Measurements from ENCODE around the gene PRICKLE4. TPM values are rescaled to one million over a fixed set of nuclear protein-coding genes. Genes with fewer than 3 reads are reported as not detected.

PRICKLE4 gene, protein sequence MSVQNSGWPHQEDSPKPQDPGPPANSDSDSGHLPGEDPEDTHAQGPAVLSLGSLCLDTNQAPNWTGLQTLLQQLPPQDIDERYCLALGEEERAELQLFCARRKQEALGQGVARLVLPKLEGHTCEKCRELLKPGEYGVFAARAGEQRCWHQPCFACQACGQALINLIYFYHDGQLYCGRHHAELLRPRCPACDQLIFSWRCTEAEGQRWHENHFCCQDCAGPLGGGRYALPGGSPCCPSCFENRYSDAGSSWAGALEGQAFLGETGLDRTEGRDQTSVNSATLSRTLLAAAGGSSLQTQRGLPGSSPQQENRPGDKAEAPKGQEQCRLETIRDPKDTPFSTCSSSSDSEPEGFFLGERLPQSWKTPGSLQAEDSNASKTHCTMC
- 1 to 10 TPM; 2.2 to 5.1 (median 4.3) TPM for total RNA-seq

DNA sequence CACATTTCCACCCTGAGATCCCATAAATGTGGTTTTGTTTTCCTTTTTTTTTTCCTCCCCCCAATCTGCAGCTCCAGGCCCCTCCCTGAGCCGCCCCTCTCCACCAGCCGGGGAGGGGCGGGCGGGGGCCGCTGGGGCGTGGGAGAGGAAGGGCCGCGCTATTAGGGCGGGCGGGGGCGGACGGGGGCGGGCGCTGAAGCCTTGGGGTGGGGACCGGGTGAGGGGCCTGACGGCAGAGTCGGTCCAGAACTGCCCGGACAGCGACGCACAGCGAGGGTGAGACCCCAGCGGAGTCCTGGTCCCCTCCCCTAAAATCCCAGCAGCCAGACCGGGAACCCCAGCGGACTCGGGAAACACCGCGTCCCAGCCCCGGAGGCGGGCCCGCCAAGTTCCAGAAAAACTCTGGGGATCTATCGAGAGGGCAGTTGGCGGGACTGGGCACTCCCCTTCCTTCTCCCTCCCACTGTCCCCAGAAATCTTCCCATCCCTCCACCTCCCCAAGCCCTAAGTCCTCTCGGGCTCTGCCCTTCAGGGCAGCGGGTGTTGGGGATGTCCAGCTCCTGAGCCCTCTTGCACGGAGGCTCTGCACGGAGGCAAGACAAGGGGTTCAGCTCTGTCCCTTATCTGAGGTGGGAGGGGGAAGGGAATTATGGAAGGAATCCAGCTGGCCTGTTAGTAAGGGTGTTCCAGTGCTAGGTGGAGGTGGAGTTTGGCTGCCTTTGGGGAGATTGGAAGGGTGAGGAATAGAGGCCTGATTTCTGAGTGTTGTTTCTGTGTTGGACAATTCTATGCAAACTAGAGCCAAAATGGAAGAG is at the start of gene PRICKLE4:
PRICKLE4 (plus strand) TSS at position 232 of the 815 bp plus-strand sequence. CDS start 2,692 bp downstream, outside the sequence.
- TF ChIP-seq, protein P1, sequence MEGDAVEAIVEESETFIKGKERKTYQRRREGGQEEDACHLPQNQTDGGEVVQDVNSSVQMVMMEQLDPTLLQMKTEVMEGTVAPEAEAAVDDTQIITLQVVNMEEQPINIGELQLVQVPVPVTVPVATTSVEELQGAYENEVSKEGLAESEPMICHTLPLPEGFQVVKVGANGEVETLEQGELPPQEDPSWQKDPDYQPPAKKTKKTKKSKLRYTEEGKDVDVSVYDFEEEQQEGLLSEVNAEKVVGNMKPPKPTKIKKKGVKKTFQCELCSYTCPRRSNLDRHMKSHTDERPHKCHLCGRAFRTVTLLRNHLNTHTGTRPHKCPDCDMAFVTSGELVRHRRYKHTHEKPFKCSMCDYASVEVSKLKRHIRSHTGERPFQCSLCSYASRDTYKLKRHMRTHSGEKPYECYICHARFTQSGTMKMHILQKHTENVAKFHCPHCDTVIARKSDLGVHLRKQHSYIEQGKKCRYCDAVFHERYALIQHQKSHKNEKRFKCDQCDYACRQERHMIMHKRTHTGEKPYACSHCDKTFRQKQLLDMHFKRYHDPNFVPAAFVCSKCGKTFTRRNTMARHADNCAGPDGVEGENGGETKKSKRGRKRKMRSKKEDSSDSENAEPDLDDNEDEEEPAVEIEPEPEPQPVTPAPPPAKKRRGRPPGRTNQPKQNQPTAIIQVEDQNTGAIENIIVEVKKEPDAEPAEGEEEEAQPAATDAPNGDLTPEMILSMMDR (IDR thresholded peaks at IDR 0.05; ENCODE audit: low read depth): no peak

DNA sequence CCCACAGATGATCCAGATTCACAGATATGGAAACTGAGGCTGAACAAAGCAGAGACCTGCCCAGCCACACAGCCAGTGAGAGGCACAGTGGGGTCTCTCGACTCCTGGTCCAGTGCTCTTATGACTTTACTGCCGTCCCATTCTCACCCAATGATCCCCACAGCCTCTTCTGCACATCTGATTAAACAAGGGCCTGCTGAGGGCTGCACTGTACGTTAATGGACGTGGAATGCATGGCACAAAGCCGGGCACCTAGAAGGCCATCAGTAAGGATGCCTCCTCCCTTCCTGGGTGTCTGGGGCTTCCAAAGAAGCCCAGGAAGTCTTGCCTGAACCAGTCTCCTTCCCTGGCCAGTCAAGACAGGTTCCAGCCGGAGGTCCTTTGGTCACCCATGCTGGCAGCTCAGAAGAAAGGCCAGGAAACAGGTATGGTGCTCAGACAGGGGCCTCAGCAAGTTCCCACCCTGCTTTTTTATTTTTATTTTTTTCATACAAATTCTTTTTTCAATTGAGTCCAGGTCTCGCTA is 49.0 kb upstream of the PRICKLE4 start:
- TF ChIP-seq, protein P1 (IDR thresholded peaks at IDR 0.05; ENCODE audit: low read depth): no peak

DNA sequence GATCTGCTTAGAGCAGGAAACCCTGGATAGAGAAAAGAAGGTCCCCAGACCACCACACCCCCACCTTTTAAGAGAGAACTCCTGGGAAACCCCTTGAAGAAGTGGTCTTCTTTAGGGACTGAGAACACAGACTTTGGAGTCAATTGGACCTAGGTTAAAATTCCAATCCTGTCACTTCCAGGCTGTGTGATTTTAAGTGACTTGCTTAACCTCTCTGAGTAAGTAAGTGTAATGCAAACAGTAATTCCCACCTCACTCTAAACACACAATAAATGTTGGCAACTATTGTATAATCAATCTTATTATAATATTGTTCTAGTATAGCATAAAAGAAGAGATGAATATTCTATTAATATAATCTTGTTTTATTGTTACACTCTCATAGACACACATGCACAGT is 48.4 kb upstream of the PRICKLE4 start:
- TF ChIP-seq, protein P1 (IDR thresholded peaks at IDR 0.05; ENCODE audit: low read depth): no peak

DNA sequence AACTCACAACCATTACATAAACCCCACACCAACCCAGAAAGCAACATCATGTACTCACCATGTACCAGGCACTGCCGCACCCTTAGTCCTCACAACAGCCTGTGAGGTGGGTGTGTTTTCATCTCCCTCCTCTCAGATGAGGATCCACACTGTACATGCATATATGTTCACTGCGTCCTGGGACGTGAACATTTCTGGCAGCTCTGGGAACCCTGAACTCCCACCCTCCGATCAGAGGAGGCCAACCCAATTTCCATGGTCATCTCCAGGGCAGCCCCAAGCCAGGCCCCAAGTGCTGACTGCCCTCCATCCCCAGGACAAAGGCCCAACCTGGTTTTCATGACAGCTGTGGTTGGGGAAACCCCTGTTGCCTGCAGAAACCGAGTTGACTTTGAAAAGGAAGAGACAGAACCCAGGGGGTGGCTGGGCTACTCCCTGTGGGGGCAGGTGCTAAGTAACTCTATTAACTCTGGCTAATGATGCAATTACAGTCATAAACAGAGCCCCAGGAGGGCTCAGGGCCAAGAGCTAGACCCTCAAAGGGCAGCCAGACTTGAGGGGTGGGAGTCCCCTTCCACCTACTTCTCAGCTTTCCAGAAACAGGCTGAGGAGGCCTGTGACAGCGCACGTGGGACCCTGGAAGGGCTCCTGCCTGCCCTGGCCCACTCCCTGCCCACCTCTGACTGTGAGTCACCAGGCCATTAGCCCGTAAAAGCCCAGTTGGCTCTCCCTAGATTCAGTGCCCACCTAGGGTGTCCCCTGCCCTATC is 47.8 kb upstream of the PRICKLE4 start:
- TF ChIP-seq, protein P1 (IDR thresholded peaks at IDR 0.05; ENCODE audit: low read depth): no peak

DNA sequence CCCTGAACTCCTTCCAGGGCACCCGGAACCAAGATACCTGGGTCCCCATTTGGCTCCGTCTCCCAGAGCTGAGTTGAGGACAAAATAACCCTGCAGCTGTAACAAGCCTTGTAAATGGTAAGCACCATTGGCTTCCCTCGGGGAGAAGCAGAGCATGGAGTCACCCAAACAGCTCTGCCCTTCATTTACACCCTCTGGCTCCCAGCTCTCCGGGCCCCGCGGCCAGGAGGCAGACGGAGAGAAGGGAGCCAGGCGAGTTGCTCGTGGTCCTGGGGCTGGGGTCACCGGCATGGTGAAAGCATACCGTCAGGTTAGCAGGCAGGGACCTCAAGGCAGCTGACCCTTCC is 47.2 kb upstream of the PRICKLE4 start:
- TF ChIP-seq, protein P1 (IDR thresholded peaks at IDR 0.05; ENCODE audit: low read depth): no peak

DNA sequence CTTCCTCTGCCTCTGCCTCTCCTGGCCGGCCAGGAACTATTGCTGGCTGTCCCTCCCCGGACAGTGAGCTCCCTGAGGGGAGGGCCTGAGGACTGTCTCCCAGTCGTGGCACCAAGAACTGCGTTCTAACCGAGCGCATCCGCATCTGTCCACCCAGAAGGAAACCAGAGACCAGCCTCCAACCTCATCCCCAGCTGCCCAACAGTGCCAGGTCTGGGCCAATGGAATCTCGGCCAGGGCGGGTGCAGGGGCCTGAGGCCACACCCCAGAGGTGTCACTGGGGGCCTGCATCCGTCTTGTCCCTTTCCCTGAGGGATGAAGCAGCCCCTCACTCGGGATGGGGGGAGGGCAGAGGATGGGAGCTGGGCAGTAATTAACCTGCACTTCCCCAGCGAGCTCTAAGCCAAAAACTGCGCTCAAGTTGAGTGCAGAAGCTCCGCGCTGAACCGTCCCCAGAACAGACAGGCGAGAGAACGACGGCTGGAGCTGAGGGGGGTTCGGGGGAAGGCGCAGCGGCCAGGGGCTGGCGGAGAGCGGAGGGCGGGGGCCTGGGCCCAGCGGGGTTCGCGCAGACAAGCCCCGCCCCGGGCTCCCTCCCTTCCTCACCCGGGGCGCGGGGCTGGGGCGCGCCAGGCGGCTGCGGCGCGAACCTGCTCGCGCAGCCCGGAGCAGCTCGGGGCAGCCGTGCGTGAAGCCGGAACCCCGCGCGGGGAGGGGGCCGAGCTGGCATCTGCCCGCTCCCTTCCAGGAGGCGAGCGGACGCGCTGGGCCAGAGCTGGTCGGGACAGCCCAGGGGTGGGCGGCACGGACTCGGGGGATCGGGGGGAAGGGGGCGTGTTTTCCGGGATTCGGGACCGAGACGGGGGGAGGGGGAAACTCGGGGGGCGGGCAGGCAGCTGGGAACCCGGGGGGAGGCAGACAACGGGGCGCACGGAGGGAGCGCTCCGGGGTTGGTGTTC is 46.6 kb upstream of the PRICKLE4 start:
- TF ChIP-seq, protein P1 (IDR thresholded peaks at IDR 0.05; ENCODE audit: low read depth): no peak
